Activated T-cell treated with anti-CD3 and anti-CD28 coated beads for 24 hours (primary cell): Measurements from ENCODE around the gene SLC12A4.
A peak's percentile ranks its signal among the peaks of the same experiment; 100 is the strongest.
"Not testable (repeated sequence)": the region's sequence is repeated elsewhere in the genome, so short reads cannot be mapped to it uniquely, and the experiment has no call there.

Experiments
- DNase-seq: peaks from one replicate; pipeline ENCODE4 v3.0.0-alpha.2; 2020; ENCODE audit warnings: low read depth

SLC12A4 gene

GRCh38 chr16:67941469-67942199 lies 26.8 kb downstream of the SLC12A4 start:
- no peak for DNase-seq

- no peak for DNase-seq
Measured at GRCh38 chr16:67940446-67941089, 27.9 kb downstream of the SLC12A4 start.

- DNase-seq: peak; percentile 43
Measured at GRCh38 chr16:67939507-67940445, 28.7 kb downstream of the SLC12A4 start.

GRCh38 chr16:67937713-67938112 lies 30.7 kb downstream of the SLC12A4 start:
- not testable (repeated sequence) for DNase-seq

- DNase-seq: peak; percentile 72
Measured at GRCh38 chr16:67936880-67937605, 31.4 kb downstream of the SLC12A4 start.

GRCh38 chr16:67936124-67936879 lies 32.1 kb downstream of the SLC12A4 start, which contains the start of gene PSMB10:
Gene PSMB10 (minus strand): TSS chr16:67936850. CDS start chr16:67936749, 101 bp downstream.
- DNase-seq: peak; percentile 44

GRCh38 chr16:67935402-67936123 lies 32.9 kb downstream of the SLC12A4 start:
- DNase-seq: peak; percentile 95

- no peak for DNase-seq
Measured at GRCh38 chr16:67935101-67935401, 33.4 kb downstream of the SLC12A4 start.

GRCh38 chr16:67934306-67935100 lies 33.9 kb downstream of the SLC12A4 start:
- DNase-seq: no peak

GRCh38 chr16:67933805-67934204 lies 34.6 kb downstream of the SLC12A4 start:
- no peak for DNase-seq

GRCh38 chr16:67932462-67932840 lies 36.0 kb downstream of the SLC12A4 start:
- no peak for DNase-seq

- DNase-seq: no peak
Measured at GRCh38 chr16:67931712-67932461, 36.5 kb downstream of the SLC12A4 start, which contains the start of gene CTRL. Gene CTRL (minus strand): TSS chr16:67931862. CDS start chr16:67931852, 10 bp downstream.

GRCh38 chr16:67930678-67931211 lies 37.7 kb downstream of the SLC12A4 start:
- no peak for DNase-seq

GRCh38 chr16:67930191-67930590 lies 38.2 kb downstream of the SLC12A4 start:
- no peak for DNase-seq

- peak; percentile 70 for DNase-seq
Measured at GRCh38 chr16:67928561-67929364, 39.7 kb downstream of the SLC12A4 start.

- DNase-seq: no peak
Measured at GRCh38 chr16:67928147-67928546, 40.3 kb downstream of the SLC12A4 start.

GRCh38 chr16:67927131-67927941 lies 41.1 kb downstream of the SLC12A4 start:
- DNase-seq: no peak
